ENCODE data around the gene RAB4B. TPM values are rescaled to one million over a fixed set of nuclear protein-coding genes. Genes with fewer than 3 reads are reported as not detected.
A peak's percentile ranks its signal among the peaks of the same experiment; 100 is the strongest.
"Not testable (repeated sequence)": the region's sequence is repeated elsewhere in the genome, so short reads cannot be mapped to it uniquely, and the experiment has no call there.

The RAB4B gene
- total RNA-seq, 1 donor, result 13.8 TPM

GRCh38 chr19:40836754-40837429 lies 58.8 kb downstream of the RAB4B start:
- no peak overlapping the region for H2AFZ ChIP-seq (ENCODE audit: low read length)
- no peaks in the 10 kb centered on the region for H3K9me3 ChIP-seq (ENCODE audit: low read depth, low read length)
- no peak overlapping the region for H3K4me2 ChIP-seq (ENCODE audit: insufficient read depth, low read length)
- no peak for TF ChIP-seq CTCF (IDR thresholded peaks at IDR 0.05; ENCODE audit: extremely low read depth, low read depth, low read length)
- peaks cover 6% of the 10 kb centered on the region for H3K4me1 ChIP-seq (ENCODE audit: insufficient read depth, low read length)
- H3K36me3 ChIP-seq (ENCODE audit: insufficient read depth, low read length), result no peaks in the 10 kb centered on the region
- DNase-seq (ENCODE audit: insufficient read length, low spot score, missing footprints), result no peak
- H4K20me1 ChIP-seq (ENCODE audit: insufficient read depth, low read length), result no peaks in the 10 kb centered on the region
- no peaks in the 10 kb centered on the region for H3K27me3 ChIP-seq (ENCODE audit: insufficient read depth, low read length)
- H3K4me3 ChIP-seq (ENCODE audit: insufficient read depth, low read length), result no peak overlapping the region
- H3K27ac ChIP-seq (ENCODE audit: low read depth, low read length), result no peak overlapping the region
- no peaks in the 10 kb centered on the region for H3K79me2 ChIP-seq (ENCODE audit: insufficient read depth, low read length)

- not testable (repeated sequence) for H3K36me3 ChIP-seq (ENCODE audit: insufficient read depth, low read length); H3K79me2 ChIP-seq (ENCODE audit: insufficient read depth, low read length); H3K9me3 ChIP-seq (ENCODE audit: low read depth, low read length); H3K27ac ChIP-seq (ENCODE audit: low read depth, low read length); H3K27me3 ChIP-seq (ENCODE audit: insufficient read depth, low read length); H3K4me2 ChIP-seq (ENCODE audit: insufficient read depth, low read length); DNase-seq (ENCODE audit: insufficient read length, low spot score, missing footprints); H3K4me3 ChIP-seq (ENCODE audit: insufficient read depth, low read length); H4K20me1 ChIP-seq (ENCODE audit: insufficient read depth, low read length); H2AFZ ChIP-seq (ENCODE audit: low read length); H3K4me1 ChIP-seq (ENCODE audit: insufficient read depth, low read length)
Measured at GRCh38 chr19:40838477-40838876, 60.4 kb downstream of the RAB4B start.

- H3K79me2 ChIP-seq (ENCODE audit: insufficient read depth, low read length); DNase-seq (ENCODE audit: insufficient read length, low spot score, missing footprints); H3K9me3 ChIP-seq (ENCODE audit: low read depth, low read length); H3K36me3 ChIP-seq (ENCODE audit: insufficient read depth, low read length); H3K27ac ChIP-seq (ENCODE audit: low read depth, low read length); H3K4me3 ChIP-seq (ENCODE audit: insufficient read depth, low read length); H3K4me1 ChIP-seq (ENCODE audit: insufficient read depth, low read length); H3K4me2 ChIP-seq (ENCODE audit: insufficient read depth, low read length); H4K20me1 ChIP-seq (ENCODE audit: insufficient read depth, low read length); H3K27me3 ChIP-seq (ENCODE audit: insufficient read depth, low read length); H2AFZ ChIP-seq (ENCODE audit: low read length): not testable (repeated sequence)
Measured at GRCh38 chr19:40842012-40842411, 64.0 kb downstream of the RAB4B start.

- H3K9me3 ChIP-seq (ENCODE audit: low read depth, low read length); H3K27ac ChIP-seq (ENCODE audit: low read depth, low read length); H3K79me2 ChIP-seq (ENCODE audit: insufficient read depth, low read length); H4K20me1 ChIP-seq (ENCODE audit: insufficient read depth, low read length); H3K4me3 ChIP-seq (ENCODE audit: insufficient read depth, low read length); H2AFZ ChIP-seq (ENCODE audit: low read length); H3K4me1 ChIP-seq (ENCODE audit: insufficient read depth, low read length); H3K36me3 ChIP-seq (ENCODE audit: insufficient read depth, low read length); H3K4me2 ChIP-seq (ENCODE audit: insufficient read depth, low read length); H3K27me3 ChIP-seq (ENCODE audit: insufficient read depth, low read length): not testable (repeated sequence)
- peak; percentile 6 for DNase-seq (ENCODE audit: insufficient read length, low spot score, missing footprints)
Measured at GRCh38 chr19:40842997-40843652, 65.1 kb downstream of the RAB4B start.

DNA sequence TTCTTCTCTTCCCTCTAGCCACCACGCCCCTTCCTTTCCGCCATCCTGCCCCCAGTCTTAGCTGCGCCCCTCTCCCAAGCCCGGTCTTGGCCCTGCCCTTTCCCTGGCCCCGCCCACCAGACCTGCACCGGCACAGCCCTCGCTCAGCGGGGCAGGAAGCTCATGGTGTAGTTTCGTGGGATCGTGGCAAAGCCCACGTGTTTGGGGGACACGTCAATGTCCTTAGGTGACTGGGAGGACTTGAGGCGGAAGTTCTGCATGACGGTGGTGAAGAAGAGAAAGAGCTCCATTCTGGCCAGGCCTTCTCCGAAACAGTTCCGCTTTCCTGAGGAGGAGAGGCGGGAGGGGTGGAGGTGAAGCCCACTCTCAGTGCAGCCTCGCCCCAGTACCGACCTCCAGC lies 65.6 kb downstream of the RAB4B start:
- not testable (repeated sequence) for H2AFZ ChIP-seq (ENCODE audit: low read length); H3K27me3 ChIP-seq (ENCODE audit: insufficient read depth, low read length); DNase-seq (ENCODE audit: insufficient read length, low spot score, missing footprints); H3K9me3 ChIP-seq (ENCODE audit: low read depth, low read length); H3K79me2 ChIP-seq (ENCODE audit: insufficient read depth, low read length); H3K4me3 ChIP-seq (ENCODE audit: insufficient read depth, low read length); H3K27ac ChIP-seq (ENCODE audit: low read depth, low read length); H4K20me1 ChIP-seq (ENCODE audit: insufficient read depth, low read length); H3K36me3 ChIP-seq (ENCODE audit: insufficient read depth, low read length); H3K4me1 ChIP-seq (ENCODE audit: insufficient read depth, low read length); H3K4me2 ChIP-seq (ENCODE audit: insufficient read depth, low read length)

Other genes with a start within 250 kb of the RAB4B start
- 16.3 and 18.9 TPM in 2 replicates for gene SHKBP1, start 201.4 kb upstream of the RAB4B start, total RNA-seq
- 13.6 and 16.6 TPM in 2 replicates for gene LTBP4, start 176.9 kb upstream of the RAB4B start, total RNA-seq
- gene NUMBL, start 87.6 kb upstream of the RAB4B start, total RNA-seq, result 26.8 and 27.7 TPM in 2 replicates
- 32.9 and 34.2 TPM in 2 replicates for gene COQ8B, start 61.4 kb upstream of the RAB4B start, total RNA-seq
- gene ITPKC, start 61.1 kb upstream of the RAB4B start, total RNA-seq, result 9.8 and 10.0 TPM in 2 replicates
- gene ACTMAP, start 27.8 kb upstream of the RAB4B start, total RNA-seq, result 1.1 and 1.5 TPM in 2 replicates
- 20.6 and 32.1 TPM in 2 replicates for gene SNRPA, start 27.0 kb upstream of the RAB4B start, total RNA-seq
- gene MIA, start 2.7 kb upstream of the RAB4B start, total RNA-seq, result 0.72 TPM in 1 of 2 replicates, not detected in the other
- 69.8 and 75.1 TPM in 2 replicates for gene EGLN2, start 20.9 kb downstream of the RAB4B start, total RNA-seq
- gene CYP2A6, start 72.2 kb downstream of the RAB4B start, total RNA-seq, result not detected in 2 replicates
- gene CYP2A7, start 104.0 kb downstream of the RAB4B start, total RNA-seq, result not detected in 2 replicates
- gene CYP2B6, start 213.0 kb downstream of the RAB4B start, total RNA-seq, result not detected in 2 replicates

Data from osteoblast (primary cell).